ENCODE measurements around the gene GAPDH.

GAPDH gene

DNA sequence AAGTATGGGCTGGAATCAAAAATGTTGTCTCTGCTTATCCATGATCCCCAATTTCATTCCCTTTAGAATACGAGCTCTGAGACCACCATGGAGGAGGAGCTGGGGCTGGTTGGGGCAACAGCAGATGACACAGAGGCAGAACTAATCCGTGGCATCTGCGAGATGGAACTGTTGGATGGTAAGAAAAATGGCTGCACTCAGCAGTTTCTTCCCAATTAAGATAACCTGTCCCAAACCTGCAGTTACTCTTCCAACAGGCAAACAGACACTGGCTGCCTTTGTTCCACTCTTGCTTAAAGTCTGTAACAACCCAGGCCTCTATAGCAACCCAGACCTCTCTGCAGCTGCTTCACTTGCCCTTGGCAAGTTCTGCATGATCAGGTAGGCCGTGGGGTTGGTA lies 6.6 kb upstream of the GAPDH start:
- Histone ChIP-seq H3K27me3 (ENCODE audit: insufficient read depth, low read depth, severe bottlenecking) (no peaks in the 10 kb centered on the region), H3K36me3 (peaks cover 93% of the 10 kb centered on the region), H3K4me3 (ENCODE audit: low read depth, low read length) (no peak overlapping the region), H3K9me3 (ENCODE audit: severe bottlenecking) (no peaks in the 10 kb centered on the region), H3K27ac (no peak overlapping the region)
- no peak for DNase-seq
- TF ChIP-seq, protein P1, sequence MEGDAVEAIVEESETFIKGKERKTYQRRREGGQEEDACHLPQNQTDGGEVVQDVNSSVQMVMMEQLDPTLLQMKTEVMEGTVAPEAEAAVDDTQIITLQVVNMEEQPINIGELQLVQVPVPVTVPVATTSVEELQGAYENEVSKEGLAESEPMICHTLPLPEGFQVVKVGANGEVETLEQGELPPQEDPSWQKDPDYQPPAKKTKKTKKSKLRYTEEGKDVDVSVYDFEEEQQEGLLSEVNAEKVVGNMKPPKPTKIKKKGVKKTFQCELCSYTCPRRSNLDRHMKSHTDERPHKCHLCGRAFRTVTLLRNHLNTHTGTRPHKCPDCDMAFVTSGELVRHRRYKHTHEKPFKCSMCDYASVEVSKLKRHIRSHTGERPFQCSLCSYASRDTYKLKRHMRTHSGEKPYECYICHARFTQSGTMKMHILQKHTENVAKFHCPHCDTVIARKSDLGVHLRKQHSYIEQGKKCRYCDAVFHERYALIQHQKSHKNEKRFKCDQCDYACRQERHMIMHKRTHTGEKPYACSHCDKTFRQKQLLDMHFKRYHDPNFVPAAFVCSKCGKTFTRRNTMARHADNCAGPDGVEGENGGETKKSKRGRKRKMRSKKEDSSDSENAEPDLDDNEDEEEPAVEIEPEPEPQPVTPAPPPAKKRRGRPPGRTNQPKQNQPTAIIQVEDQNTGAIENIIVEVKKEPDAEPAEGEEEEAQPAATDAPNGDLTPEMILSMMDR (IDR thresholded peaks at IDR 0.05; ENCODE audit: low read depth, low read length), result no peak

DNA sequence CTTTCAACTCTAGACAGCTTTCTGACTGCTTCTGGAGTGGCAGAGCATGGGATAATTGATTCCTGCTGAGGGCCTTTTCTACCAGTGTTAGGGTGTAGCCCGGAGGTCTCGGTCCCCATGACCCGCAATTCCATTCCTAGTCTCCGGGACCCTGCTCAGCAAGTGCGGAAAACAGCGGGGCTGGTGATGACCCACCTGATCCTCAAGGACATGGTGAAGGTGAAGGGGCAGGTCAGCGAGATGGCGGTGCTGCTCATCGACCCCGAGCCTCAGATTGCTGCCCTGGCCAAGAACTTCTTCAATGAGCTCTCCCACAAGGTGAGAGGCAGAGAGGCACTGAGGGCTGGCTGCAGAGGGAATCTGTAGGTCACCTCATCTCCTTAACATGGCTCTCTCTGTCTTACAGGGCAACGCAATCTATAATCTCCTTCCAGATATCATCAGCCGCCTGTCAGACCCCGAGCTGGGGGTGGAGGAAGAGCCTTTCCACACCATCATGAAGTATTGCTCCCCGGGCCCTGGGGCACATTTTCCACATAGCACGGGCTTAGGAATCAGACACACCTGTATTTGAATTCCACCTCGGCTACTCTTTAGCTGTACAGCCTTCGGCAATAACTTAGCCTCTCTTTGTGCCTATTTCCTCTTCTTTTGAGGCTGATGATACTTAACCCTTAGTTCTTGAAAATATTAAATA lies 5.6 kb upstream of the GAPDH start:
- H3K36me3 ChIP-seq, result peaks cover 83% of the 10 kb centered on the region
- no peak for DNase-seq
- TF ChIP-seq, protein P1 (IDR thresholded peaks at IDR 0.05; ENCODE audit: low read depth, low read length), result no peak
- no peak overlapping the region for H3K27ac ChIP-seq
- no peaks in the 10 kb centered on the region for H3K9me3 ChIP-seq (ENCODE audit: severe bottlenecking)
- H3K27me3 ChIP-seq (ENCODE audit: insufficient read depth, low read depth, severe bottlenecking), result no peaks in the 10 kb centered on the region
- no peak overlapping the region for H3K4me3 ChIP-seq (ENCODE audit: low read depth, low read length)

DNA sequence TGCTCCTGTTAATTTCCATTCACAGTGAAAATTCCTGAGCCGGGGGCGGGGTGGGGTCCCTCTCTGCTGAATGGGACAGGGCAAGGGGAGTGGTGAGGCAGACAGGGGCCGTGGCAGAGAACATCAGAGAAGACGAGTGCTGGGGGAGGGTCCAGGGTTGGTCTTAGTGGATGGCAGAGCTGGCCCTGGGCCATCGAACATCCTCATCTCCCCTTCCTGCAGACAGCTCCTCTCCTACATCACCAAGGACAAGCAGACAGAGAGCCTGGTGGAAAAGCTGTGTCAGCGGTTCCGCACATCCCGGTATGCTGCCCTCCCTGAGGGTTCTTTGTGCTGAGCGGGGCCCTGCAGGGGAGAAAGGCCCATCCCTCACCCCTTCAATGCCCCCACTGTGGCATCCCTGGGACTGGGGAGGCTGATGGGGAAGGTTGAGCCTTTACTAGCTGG lies 5.0 kb upstream of the GAPDH start:
- TF ChIP-seq, protein P1 (IDR thresholded peaks at IDR 0.05; ENCODE audit: low read depth, low read length), result no peak
- DNase-seq, result no peak
- no peak overlapping the region for H3K4me3 ChIP-seq (ENCODE audit: low read depth, low read length)
- peaks cover 77% of the 10 kb centered on the region for H3K36me3 ChIP-seq
- H3K27ac ChIP-seq, result no peak overlapping the region
- no peaks in the 10 kb centered on the region for H3K9me3 ChIP-seq (ENCODE audit: severe bottlenecking)
- no peaks in the 10 kb centered on the region for H3K27me3 ChIP-seq (ENCODE audit: insufficient read depth, low read depth, severe bottlenecking)

DNA sequence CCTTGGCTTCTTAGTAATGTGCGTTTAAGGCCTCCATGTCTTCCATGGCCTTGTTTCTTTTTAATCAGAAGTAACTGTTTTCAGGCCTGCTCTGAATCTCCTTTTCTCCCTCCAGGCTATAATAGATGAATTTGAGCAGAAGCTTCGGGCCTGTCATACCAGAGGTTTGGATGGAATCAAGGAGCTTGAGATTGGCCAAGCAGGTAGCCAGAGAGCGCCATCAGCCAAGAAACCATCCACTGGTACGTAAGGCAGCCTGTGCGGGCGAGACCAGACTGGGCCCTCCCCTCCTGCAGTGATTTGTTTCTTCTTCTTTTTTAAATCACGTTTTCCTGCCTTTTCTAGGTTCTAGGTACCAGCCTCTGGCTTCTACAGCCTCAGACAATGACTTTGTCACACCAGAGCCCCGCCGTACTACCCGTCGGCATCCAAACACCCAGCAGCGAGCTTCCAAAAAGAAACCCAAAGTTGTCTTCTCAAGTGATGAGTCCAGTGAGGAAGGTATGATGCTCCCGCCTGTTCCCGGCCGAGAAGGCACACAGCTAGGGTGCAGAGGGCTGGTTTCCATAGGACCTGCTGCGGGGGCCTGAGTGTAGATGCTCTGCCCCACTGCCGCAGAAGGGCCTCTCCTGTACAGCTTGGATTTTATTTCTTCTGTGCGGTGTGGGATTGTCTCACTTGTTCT lies 3.6 kb upstream of the GAPDH start:
- TF ChIP-seq, protein P1 (IDR thresholded peaks at IDR 0.05; ENCODE audit: low read depth, low read length), result no peak
- DNase-seq, result no peak
- H3K27me3 ChIP-seq (ENCODE audit: insufficient read depth, low read depth, severe bottlenecking), result no peaks in the 10 kb centered on the region
- H3K9me3 ChIP-seq (ENCODE audit: severe bottlenecking), result no peaks in the 10 kb centered on the region
- no peak overlapping the region for H3K4me3 ChIP-seq (ENCODE audit: low read depth, low read length)
- 0 out of 2 replicates have a peak overlapping the region, but pooled peaks have one; percentile 100 for H3K27ac ChIP-seq
- peaks cover 78% of the 10 kb centered on the region for H3K36me3 ChIP-seq

DNA sequence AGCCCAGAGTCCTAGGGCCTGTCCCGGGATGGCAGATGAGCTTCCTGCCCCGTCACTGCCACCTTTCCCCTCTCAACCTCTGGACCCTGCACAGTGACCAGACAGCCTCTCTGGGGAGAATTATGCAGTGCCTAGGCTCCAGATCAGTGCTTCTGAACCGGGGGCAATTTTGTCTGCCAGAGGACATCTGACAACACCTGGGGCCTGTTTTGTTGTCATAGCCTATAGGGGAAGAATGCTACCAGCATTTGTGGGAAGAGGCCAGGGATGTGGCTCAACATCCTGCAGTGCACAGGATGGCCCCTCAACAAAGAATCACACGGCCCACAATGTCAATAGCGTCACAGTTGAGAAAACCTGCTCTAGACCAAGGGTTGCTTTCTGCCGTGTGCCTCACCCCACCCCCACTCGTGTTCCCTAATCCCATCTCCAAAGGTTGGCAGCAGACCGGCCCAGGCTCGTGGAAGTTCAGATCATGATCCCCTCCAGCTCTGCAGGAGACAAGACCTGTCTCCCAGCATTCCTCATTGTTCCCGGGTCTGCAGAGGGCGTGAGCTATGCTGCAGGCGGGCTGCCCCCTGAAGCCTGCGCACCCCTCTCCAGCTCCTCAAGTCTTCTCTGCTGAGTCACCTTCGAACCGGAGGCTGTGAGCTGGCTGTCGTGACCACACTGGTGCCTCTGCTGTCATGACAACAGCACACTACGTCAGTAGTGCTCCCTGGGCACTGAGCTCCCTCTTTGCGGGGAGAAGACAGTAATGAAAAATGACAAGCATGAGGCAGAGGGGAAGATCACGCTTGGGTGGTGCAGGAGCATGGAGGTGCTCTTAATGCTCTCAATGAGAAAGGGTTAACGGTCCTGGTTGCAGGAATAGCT lies 2.0 kb upstream of the GAPDH start:
- Histone ChIP-seq H3K36me3 (peaks cover 78% of the 10 kb centered on the region), H3K4me3 (ENCODE audit: low read depth, low read length) (peak overlapping the region; percentile 81), H3K27me3 (ENCODE audit: insufficient read depth, low read depth, severe bottlenecking) (no peaks in the 10 kb centered on the region), H3K9me3 (ENCODE audit: severe bottlenecking) (no peaks in the 10 kb centered on the region), H3K27ac (peak overlapping the region; percentile 100)
- DNase-seq, result peak; percentile 71
- TF ChIP-seq, protein P1 (IDR thresholded peaks at IDR 0.05; ENCODE audit: low read depth, low read length), result no peak

Measured in WERI-Rb-1 (cell line).